Stimulated activated CD8-positive, alpha-beta memory T cell treated with anti-CD3 and anti-CD28 coated beads, Interleukin-12 subunit alpha, Interleukin-12 subunit beta, amount 100 ng/mL, for 4 hours (primary cell): Measurements from ENCODE around the gene LPAR5.
A peak's percentile ranks its signal among the peaks of the same experiment; 100 is the strongest.

Source experiments
- DNase-seq: peaks from one replicate; pipeline ENCODE4 v3.0.0-alpha.2; 2020; ENCODE audit warnings: low read depth

LPAR5 gene

GRCh38 chr12:6638305-6638704, 2.5 kb upstream of the LPAR5 start:
- DNase-seq: no peak

GRCh38 chr12:6635375-6635855, 344 bp downstream of the LPAR5 start:
- DNase-seq: peak; percentile 51

GRCh38 chr12:6632026-6632983, 3.5 kb downstream of the LPAR5 start:
- DNase-seq: no peak

GRCh38 chr12:6631549-6631961, 4.2 kb downstream of the LPAR5 start:
- no peak for DNase-seq

- no peak for DNase-seq
These were observed 5.0 kb downstream of the LPAR5 start for GRCh38 chr12:6630736-6631135.

GRCh38 chr12:6627616-6628015, 8.1 kb downstream of the LPAR5 start:
- DNase-seq: no peak

- no peak for DNase-seq
These were observed 9.0 kb downstream of the LPAR5 start for GRCh38 chr12:6626654-6627283.

GRCh38 chr12:6620885-6621274, 14.9 kb downstream of the LPAR5 start:
- no peak for DNase-seq

- DNase-seq: no peak
These were observed 15.4 kb downstream of the LPAR5 start for GRCh38 chr12:6620137-6620884.

- DNase-seq: no peak
These were observed 17.1 kb downstream of the LPAR5 start for GRCh38 chr12:6618483-6619225.

GRCh38 chr12:6615802-6616201, 20.0 kb downstream of the LPAR5 start:
- no peak for DNase-seq

GRCh38 chr12:6614513-6615172, 21.1 kb downstream of the LPAR5 start:
- DNase-seq: no peak

- DNase-seq: no peak
These were observed 21.8 kb downstream of the LPAR5 start for GRCh38 chr12:6613776-6614512.

- no peak for DNase-seq
These were observed 22.6 kb downstream of the LPAR5 start for GRCh38 chr12:6613015-6613775.

GRCh38 chr12:6612652-6613014, 23.1 kb downstream of the LPAR5 start:
- no peak for DNase-seq

GRCh38 chr12:6612247-6612646, 23.5 kb downstream of the LPAR5 start:
- DNase-seq: no peak

GRCh38 chr12:6608592-6609281, 27.0 kb downstream of the LPAR5 start:
- DNase-seq: no peak

GRCh38 chr12:6607751-6608591, 27.8 kb downstream of the LPAR5 start:
- DNase-seq: no peak
